Activated naive CD4-positive, alpha-beta T cell treated with Interleukin-2 at 50 U/mL for 16 hours (primary cell): Measurements from ENCODE around the gene TARBP1.
A peak's percentile ranks its signal among the peaks of the same experiment; 100 is the strongest.

Experiments used
- DNase-seq: peaks from one replicate; pipeline ENCODE4 v3.0.0-alpha.2; 2020

Gene TARBP1

DNA sequence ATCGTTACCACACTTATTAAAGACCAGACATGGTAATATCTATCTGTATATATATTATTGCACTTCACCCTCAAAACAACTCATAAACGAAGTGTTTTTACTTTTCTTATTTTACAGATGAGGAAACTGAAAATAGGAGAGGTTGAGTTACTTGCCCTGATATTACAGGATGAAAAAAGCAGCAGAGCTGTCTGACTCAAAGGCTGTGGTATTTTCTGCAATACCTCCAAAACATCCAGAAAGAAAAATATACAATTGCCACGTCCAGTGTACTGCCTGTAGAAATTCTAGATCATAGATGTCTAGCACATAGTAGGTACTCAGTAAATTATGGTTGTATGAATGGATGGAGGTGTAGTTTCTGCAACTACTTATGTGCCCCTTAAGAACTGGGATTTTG, 5.2 kb upstream of the TARBP1 start:
- DNase-seq, result no peak

DNA sequence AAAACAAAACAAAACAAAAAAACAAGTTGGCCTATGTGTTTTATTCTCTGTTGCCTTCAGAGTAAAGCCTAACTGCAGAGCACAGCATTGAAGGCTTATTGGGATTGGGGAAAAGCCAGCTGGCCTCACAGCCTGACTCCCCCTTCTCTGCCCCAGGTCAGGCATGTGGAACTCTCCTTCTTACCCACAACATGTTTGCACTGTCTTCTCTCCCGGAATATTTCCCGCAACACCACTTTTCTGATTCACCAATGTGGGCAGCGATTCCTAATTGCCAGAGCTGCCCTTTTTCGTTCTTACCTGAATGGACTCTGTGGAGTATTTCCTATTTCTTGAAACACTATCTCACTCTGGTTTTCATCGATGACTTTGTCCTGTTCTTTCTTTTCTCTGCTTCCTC, 2.8 kb upstream of the TARBP1 start:
- DNase-seq, result no peak

DNA sequence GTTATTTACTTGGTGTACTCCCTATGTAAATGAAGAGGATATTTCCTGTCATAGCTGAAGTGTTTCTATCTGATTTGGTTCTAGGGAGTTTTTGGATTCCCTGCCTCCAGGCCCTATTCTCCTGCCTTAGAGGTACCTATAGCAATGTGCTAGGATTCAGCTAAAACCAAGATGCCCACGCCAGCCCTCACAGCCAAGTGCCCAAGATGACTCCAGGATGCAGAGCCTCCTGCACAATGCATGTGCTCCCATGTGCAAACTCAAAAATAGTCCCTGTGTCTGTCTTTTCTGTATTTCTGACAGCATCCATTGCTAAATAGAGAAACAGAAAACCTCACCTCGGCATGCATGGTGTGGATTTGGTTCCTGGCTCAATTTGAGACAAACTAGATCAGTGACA, 887 bp upstream of the TARBP1 start:
- no peak for DNase-seq

DNA sequence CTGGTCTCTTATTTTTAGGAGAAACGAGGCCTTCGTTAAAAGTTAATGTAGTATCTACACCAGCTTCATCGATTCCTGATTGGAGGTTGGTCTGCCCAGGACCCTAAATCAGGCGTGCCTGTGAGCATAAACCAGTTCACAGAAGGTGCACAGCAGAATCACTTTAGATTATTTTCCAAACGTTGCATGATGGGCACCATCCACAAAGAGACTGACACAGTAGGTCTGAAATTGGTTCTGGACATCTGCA, 256 bp upstream of the TARBP1 start:
- DNase-seq, result no peak

DNA sequence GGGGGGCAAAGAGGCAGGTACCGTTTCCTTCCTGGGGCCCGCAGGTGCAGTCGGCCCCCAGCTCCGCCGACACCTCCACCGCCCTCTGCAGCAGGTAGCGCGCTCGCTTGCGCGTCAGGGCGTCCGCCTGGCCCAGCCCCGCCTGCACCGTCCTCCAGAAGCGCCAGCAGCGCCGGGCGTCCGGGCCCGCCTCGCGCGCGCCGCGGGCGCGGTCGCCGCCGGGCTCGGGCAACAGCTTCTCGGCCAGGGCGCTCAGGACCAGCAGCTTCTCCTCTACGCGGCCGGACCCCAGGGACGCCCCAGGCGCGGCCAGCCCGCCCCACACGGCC, 863 bp downstream of the TARBP1 start:
- peak; percentile 76 for DNase-seq

DNA sequence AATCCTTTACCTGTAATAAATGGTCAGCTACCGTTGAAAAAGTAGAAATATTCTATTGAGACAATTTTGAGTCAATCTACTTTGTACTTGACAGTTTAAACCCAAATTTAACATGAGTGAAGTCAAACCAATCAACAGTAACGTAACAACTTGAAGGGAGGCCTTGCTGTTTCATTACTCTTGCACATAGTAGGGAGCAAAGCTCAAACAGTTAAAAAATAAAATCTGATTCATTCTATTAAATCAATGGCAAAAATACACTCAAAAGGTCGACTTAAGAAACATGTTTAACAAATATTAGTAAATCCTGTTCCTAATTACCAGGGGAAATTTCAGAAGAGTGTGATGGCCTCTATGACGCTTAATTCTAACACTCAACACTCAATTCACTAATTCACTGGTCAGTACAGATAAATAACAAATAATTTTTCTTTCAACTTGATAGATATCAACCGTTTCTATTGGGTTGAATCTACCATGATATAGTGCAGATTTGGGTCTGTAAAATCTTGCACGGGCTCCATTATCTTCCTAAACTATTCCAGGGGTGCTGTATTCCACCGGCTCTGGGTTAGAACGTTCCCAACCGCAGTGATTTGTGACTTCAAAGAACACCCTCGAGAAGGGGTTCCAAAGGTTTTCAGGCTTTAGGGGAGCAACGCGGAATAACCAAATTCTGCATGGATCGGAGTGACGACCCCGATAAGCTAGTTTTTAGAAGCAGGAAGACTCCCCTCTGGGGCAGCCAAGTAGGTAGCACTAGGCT, 1.4 kb downstream of the TARBP1 start:
- DNase-seq, result no peak

DNA sequence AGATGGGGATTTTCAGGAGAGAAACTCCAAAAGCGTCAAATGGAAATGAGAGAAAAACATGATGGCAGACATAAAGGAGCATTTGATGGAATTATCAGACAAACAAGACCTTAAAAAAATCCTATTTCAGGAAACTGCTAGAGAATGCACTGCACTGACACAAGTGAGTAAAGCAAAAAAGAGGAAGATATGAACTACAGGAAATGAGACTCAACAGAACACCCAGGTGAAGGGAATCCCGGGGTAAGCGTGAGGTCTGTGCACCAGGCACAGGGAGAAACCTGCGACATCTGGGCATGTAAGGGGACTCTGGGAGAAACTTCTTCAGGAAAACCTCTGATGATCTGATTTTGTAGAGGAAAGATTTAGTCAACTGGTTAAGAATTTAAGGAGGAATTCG, 2.8 kb downstream of the TARBP1 start:
- DNase-seq, result no peak

DNA sequence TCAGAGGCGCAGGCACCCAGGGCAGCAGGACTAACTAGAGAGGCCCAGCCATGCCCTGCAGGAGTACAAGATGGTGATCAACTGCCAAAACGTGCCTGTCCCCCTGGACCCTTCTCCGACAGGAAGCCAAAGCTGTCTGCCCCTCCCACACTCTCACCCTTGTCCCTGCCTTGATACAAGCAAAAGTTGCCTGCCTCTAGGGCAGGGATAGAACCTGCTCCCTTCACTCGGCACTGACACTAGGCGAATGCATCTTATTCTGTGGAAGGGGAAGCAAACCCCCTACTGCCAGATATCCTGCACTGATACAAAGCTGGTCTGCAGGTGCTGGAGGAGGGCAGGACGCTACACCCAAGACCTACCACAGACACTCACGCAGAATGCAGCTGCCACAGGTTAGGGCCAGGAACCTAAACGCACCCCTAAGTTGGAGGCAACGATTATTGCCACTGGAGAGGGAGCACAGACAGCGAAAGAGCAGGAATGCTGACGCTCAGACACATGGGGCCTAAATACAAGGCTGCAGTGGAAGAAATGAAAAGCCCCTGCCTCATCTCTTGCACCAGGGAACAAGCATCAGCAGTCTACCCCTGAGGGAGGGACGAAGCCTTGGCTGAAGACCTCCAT, 3.7 kb downstream of the TARBP1 start:
- DNase-seq, result no peak

DNA sequence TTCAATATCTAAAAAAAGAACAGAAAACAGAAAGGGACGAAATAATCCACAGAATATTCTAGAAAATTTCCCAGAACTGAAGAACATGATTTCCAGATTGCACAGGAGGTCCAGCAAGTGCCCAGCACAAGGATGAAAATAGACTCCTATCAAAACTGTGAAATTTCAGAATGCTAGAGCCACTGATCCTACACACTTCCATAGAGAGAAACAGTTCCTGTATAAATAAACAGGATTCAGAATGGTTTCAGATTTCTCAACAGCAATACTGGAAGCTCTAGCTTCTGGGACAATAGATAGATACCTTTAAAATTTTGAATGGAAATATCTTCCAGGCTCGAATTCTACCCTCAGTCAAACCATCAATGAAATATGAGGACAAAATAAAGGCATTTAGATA, 4.6 kb downstream of the TARBP1 start:
- no peak for DNase-seq

DNA sequence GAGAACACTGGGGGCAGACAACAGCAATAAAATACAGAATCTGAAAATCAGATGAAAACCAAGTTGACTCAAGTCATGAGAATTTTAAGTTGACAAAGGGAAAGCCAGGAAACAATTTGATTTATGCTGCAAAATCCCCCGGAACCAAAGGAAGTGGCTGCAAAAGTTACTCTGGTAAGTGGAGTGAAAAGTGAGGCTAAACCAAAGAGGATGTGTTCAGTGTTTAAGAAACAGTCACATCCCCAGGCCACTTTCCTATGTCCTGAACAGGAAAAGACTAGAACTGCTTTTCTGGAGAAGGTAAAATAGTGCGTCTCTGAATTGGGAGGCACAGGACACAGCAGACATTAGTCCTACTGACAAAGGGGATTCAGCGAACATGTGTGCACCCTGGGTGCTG, 5.9 kb downstream of the TARBP1 start:
- DNase-seq, result no peak

DNA sequence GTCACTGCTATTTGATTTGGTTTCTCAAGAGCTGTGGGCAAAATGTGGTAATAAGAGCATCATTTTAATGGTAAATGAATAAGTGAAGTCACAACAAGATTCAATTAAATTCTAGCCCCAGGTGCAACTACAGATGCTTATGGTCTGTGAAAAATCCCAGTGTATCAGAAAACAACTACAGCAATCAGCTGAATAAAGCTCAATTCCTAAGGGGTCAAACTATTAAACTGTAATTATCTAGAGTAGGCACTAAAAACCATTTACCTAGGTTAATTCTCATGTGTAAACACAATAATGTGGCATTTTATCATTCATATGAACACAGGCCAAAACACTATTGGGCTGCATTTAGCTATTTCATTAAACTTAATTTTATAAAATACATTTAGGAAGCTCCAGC, 9.6 kb downstream of the TARBP1 start:
- DNase-seq, result no peak

DNA sequence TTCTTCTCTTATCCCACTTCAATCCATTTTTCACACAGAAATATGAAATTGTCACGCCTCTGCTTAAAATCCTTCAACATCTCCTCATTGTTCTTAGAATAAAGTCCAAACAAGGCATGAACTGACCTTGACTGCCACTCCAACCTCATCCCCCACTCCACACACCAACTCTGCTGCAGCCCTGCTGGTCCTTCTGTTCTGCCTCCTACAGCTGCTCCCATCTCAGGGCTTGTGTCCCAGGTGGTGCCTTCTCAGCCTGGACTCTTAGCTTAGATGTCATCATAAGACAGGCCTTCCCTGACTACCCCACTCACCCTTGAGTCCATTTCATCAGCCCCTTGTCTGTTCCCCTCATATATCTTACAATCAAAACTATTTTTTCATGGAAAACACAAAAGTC, 10.4 kb downstream of the TARBP1 start:
- no peak for DNase-seq

DNA sequence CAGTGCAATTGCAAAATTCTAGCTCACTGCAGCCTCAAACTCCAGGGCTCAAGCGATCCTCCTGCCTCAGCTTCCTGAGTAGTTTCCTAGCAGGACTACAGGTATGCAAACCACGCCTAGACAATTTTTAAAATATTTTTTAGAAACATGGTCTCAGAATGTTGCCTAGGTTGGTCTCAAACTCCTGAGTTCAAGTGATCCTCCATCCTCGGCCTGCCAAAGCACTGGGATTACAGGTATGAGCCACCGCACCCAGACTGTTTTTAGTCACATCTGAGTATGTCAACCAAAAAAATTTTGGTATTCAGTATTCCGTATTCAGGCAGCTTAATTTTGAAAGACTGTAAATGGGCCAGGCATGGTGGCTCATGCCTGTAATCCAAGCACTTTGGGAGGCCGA, 11.2 kb downstream of the TARBP1 start:
- DNase-seq, result no peak

DNA sequence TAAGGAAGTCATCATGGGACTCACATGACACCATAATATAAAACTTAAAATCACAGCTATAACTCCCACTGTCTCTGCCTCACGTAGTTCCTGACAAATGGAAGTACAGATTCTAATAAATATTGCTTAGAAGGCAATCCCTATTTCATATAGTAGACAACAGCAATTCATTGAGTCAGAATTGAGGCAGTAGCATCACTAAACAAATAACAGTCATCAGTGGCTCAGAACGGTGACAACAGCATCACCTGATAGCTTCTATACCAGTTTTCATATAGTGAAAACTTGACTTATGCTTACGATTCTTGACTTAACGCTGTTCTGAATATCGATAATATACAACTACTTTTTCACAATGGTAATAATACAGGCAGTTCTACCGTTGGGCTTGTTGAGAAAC, 12.0 kb downstream of the TARBP1 start:
- no peak for DNase-seq

DNA sequence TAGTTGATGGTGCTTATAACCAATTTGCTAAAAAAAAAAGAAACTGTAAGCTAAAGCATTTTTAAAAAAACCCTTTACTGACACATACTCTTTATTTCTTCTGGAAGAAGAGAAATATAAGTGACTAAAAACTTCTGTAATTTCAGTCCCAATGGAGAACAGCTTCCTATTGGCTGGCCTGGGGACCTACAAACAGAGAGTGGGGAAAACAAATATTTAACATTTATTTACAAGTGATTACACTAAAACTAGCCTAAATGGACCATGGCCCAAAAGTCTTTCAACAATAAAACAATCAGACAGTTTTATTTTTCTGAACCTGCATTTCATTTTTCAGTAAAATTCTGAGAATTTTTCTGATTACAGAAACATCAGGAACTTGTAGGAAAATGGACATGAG, 15.2 kb downstream of the TARBP1 start:
- DNase-seq, result no peak

DNA sequence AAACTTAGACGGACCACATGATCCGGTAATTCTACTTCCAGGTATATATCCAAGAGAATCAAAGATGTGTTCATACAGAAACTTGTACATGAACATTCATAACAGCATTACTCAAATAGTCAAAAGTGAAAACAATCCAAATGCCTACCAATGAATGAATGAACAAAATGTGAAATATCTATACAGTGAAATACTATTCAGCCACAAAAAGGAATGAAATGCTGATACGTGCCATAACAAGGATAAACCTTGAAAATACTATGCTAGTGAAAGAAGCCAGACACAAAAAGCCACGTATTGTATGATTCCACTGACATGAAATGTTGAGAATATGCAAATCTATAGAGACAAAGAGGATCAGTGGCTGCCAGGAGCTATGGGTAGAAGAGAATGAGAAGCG, 18.3 kb downstream of the TARBP1 start:
- DNase-seq, result no peak

DNA sequence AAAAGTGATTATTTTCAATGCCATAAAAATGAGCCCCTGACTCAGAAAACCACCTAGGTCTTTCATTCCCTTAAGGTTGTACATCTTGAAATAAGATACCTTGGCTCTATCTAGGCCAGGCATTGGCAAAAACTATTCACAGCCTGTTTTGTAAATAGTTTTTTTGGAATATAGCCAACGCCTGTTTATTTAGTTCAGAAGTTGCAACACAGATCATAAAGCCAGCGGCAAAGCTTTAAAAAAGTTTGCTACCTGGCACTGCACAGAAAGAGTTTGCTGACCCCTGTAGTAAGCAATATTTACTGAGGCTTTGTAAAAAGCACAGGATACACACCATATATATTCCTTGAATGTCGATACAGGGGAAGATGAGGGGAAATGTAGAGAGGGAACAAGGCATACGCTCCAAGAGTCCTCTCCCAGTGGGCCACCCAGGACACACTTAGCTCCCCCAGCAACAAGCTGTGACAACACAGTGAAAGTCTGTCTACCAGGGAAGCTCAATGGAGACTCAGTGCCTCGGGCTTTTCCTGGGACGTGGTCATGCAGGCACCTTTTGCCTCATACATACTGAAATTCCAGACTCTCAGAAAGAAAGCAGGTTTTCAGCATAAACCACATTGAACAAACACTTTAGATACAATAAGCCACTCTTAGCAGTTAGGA, 20.5 kb downstream of the TARBP1 start:
- no peak for DNase-seq

DNA sequence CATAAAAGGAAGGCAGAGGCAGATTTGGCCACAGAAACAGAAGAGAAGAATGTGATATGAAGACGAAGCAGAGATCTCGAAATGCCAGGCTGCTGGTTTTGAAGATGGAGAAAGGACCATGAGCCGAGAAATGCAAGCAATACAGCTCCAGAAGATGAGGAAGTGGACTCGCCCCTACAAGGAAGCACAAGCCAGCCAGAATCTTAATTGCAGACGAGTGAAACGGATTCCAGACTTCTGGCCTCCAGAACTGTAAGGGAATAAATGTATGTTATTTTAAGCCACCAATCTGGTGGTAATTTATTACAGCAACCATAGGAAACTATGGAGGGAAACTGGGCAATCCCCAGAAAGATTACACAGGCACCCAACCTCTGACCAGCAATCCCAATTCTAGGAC, 24.1 kb downstream of the TARBP1 start:
- DNase-seq, result no peak

DNA sequence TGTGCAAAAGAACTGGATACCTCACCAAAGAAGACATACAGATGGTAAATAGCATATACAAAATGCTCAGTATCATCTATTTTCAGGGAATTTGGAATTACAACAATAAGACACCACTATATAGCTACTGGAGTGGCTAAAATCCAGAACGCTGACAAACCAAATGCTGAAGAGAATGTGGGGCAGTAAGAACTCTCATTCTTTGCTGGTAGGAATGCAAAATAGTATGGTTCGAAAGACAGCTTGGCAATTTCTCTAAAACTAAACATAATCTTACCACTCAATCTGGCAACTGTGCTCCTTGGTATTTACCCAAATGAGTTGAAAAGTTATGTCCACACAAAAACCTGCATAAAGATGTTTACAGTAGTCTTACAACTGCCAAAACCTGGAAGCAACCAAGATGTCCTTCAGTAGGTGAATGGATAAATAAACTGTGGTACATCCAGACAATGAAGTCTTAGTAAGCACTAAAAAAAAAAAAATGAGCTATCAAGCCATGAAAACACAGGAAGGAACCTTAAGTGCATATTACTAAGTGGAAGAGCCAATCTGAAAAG, 26.5 kb downstream of the TARBP1 start:
- DNase-seq, result no peak

DNA sequence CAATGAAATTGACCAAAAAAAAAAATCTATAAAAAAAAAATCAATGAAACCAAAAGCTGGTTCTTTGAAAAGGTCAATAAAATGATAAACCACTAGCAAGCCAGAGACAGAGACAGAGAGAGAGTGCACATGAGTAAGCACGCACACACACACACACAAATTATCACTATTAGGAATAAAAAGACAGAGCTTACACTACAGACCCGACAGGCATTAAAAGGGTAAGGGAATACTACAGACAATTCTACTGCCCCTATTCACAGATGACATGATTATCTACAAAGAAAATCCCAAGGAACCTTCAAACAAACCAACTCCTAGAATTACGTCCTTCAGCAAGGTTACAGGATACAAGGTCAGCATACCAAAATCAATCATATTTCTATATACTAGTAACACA, 38.6 kb downstream of the TARBP1 start:
- no peak for DNase-seq

DNA sequence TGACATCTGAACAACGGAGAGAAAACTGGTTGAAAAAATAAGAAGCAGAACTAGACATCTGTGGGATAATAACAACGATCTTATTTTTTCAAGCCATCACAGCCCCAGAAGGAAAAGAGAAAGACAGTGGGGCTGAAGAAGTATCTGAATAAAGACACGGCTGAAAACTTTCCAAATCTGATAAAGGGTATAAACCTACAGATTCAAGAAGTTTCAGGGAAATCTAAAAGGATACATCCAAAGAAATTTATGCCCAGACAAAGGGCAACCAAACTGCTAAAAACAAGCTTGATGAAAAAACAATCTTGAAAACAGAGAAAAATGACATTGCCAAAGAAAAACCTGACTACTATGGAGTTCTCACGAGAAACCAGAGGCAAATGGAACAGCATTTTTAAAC, 40.4 kb downstream of the TARBP1 start:
- no peak for DNase-seq

DNA sequence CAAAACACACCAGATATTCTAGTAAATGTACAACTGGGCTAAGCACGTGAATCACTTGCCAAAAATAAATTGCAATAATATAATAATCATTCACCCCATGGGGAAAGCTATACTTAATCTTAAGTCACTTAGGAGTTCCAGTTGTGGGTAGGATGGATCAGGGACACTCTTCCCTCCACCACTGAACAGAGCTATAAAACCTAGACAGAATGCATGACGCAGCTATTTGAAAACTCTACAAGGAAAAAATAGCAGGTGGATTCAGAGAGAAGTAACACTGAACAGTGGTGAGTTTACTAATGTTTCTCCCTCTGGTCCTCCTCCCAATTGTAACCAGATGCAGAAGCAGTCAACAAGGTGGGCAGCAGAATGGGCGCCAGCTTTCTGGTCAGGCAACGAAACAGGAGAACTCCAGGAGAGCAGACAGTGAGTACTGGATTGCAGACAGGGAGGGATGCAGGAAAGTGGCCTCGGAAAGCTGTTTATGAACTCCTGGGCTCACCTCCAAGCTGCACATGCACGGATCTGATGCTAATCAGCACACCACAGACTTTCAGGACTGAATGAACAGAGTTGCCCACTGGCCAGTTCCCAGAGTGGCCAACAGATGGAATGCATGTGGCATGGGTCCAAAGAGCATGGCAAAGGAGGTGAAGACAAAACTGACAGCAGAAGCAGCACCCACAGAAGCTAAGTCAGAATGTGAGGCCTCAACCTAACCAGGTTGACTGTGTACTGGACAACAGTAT, 41.4 kb downstream of the TARBP1 start:
- no peak for DNase-seq

DNA sequence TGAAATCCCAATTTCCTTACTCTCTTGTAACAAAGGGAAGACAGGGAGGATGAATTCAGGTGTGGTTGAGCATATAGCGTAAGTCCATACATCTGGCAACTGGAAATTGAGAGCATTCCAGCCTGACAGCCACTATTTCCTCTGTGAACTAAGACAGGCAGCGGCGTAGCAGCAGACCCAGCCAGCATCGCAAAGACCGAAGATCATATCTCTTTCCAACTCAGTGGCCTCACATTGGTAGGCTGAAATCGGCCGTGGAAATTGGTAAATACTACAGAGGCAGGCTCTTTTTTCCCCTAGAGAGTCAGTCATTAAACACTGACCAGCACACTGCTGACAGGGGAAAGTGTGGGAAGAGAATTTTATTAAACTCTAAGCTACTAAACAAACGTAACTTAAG, 43.4 kb downstream of the TARBP1 start:
- no peak for DNase-seq

DNA sequence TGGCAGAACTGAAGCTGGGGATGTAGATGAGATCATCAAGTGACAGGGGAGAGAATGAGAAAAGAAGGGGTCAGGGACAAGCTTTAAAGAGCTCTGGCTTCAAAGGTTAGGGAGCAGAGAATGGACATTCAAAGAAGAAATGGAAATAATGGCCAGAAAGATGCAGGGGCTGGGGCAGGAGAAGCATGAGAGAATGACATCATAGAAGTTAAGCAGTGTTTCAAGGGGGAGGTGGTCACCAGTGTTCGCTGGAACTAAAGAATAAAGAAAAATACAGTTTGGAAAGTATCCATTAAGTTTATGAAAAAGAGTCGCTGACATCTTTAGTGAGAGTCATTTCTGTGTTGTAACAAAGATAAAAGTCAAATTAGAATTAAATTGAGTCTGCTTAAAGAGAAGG, 44.3 kb downstream of the TARBP1 start:
- no peak for DNase-seq
